Measurements from ENCODE around the gene CABP4. TPM values are rescaled to one million over a fixed set of nuclear protein-coding genes. Genes with fewer than 3 reads are reported as not detected.
A peak's percentile ranks its signal among the peaks of the same experiment; 100 is the strongest.

CABP4 gene
- total RNA-seq (2021; ENCODE audit: unreplicated experiment) (not detected), Bru-seq, nascent RNA (percentile 13 among the genes with signal in this experiment), BruChase-seq, experiment 1, labeled RNA remaining after a 6-hour chase (percentile 24 among the genes with signal in this experiment), BruChase-seq, experiment 2, labeled RNA remaining after a 2-hour chase (percentile 12 among the genes with signal in this experiment)
- polyA plus RNA-seq (2012): 0.08 TPM in 1 of 2 replicates, not detected in the other
- long read RNA-seq: 0 reads

- no peaks in the 10 kb centered on the region for H3K79me2 ChIP-seq (ENCODE audit: insufficient read depth, low read length)
- no peaks in the 10 kb centered on the region for H3K4me1 ChIP-seq (ENCODE audit: control insufficient read depth in 1 of 2, insufficient read depth in 2 of 2, low read length in 2 of 2)
- H3K27me3 ChIP-seq (ENCODE audit: insufficient read depth, low read length): no peaks in the 10 kb centered on the region
- H3K4me3 ChIP-seq (replicated peaks in 1 of 2; ENCODE audit: low read depth in 1 of 2, low read length in 2 of 2): no peak within 1 kb of the TSS
- CTCF ChIA-PET: no interaction called here
- no peaks in the 10 kb centered on the region for H3K9me3 ChIP-seq (ENCODE audit: control insufficient read depth in 1 of 2, insufficient read depth in 1 of 2, low read depth in 1 of 2, low read length in 2 of 2)
- RAD21 ChIA-PET (ENCODE audit: low non-redundant PET in 1 of 2, low total read pairs in 2 of 2, uncharacterized antibody in 2 of 2, unreplicated experiment in 2 of 2): no interaction called here
- intact Hi-C loops (cut with micrococcal nuclease): no loop called here
- DNase-seq (ENCODE audit: low read depth, low spot score) (no peak), ATAC-seq (no peak)
- H2AFZ ChIP-seq (ENCODE audit: low read depth, low read length, poor library complexity, severe bottlenecking): no peak within 1 kb of the TSS
- POLR2A ChIA-PET: no interaction called here
- H3K4me2 ChIP-seq (ENCODE audit: low read length): no peak within 1 kb of the TSS
- no peaks in the 10 kb centered on the region for H4K20me1 ChIP-seq (ENCODE audit: insufficient read depth)
- no peak within 1 kb of the TSS for H3K9ac ChIP-seq (ENCODE audit: low read length)
- H3K9me2 ChIP-seq (ENCODE audit: insufficient read depth): no peaks in the 10 kb centered on the region
- H3K36me3 ChIP-seq (ENCODE audit: control insufficient read depth in 1 of 2, insufficient read depth in 2 of 2, low read length in 2 of 2): no peaks in the 10 kb centered on the region
- H3K27ac ChIP-seq (ENCODE audit: low read depth, low read length): no peak within 1 kb of the TSS
- no TSS peak for BruUV-seq (replicated peaks)
- TF ChIP-seq ELF1 (IDR thresholded peaks at IDR 0.05; ENCODE audit: borderline replicate concordance, low read depth) (no peak), EZH2phosphoT487 (IDR thresholded peaks at IDR 0.05; ENCODE audit: borderline replicate concordance) (no peak), SP1 (IDR thresholded peaks at IDR 0.05; ENCODE audit: low read depth) (no peak)
Observed at GRCh38 chr11:67455054-67455453, at the start of gene CABP4. TSS of gene CABP4 (plus strand) at chr11:67455354. CDS start at chr11:67455424, 70 bp downstream.

DNA sequence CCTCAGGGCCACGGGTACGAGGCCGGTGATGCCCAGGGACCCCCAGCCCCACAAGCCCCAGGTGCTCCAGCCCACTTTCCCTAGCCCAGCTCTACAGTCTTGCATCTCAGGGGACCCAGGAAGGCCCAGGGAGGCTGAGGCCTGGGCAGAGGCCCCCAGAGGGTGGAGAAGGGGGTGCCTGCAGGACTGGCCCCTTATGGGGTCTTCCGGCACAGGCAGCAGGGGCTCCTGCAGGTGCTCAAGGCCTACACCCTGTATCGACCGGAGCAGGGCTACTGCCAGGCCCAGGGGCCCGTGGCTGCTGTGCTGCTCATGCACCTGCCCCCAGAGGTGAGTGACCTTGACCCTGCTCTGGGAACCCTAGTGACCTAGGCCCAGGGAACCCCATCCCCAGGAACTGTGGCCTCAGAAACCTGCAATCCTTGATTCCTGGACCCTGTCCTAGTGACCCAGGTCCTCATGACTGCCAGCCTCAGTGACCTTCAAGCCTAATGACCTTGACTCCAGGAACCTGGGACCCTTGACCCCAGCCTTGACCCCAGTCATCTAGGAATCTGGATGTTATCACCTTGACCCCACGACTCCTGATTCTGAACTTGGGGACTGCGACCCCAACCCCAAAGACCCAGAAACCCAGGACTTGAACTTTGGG lies 49.3 kb upstream of the CABP4 start:
- Histone ChIP-seq H3K79me2 (ENCODE audit: insufficient read depth, low read length) (peaks cover 6% of the 10 kb centered on the region), H4K20me1 (ENCODE audit: insufficient read depth) (no peaks in the 10 kb centered on the region), H2AFZ (ENCODE audit: low read depth, low read length, poor library complexity, severe bottlenecking) (no peak overlapping the region), H3K9ac (ENCODE audit: low read length) (no peak overlapping the region), H3K36me3 (ENCODE audit: control insufficient read depth in 1 of 2, insufficient read depth in 2 of 2, low read length in 2 of 2) (no peaks in the 10 kb centered on the region), H3K27me3 (ENCODE audit: insufficient read depth, low read length) (no peaks in the 10 kb centered on the region), H3K27ac (ENCODE audit: low read depth, low read length) (no peak overlapping the region; the same call in 1 of the 2 replicates), H3K4me2 (ENCODE audit: low read length) (no peak overlapping the region), H3K9me2 (ENCODE audit: insufficient read depth) (no peaks in the 10 kb centered on the region), H3K4me3 (replicated peaks in 1 of 2; ENCODE audit: low read depth in 1 of 2, low read length in 2 of 2) (no peak overlapping the region), H3K4me1 (ENCODE audit: control insufficient read depth in 1 of 2, insufficient read depth in 2 of 2, low read length in 2 of 2) (peaks cover 4 to 10% of the 10 kb centered on the region in 2 experiments), H3K9me3 (ENCODE audit: control insufficient read depth in 1 of 2, insufficient read depth in 1 of 2, low read depth in 1 of 2, low read length in 2 of 2) (no peaks in the 10 kb centered on the region)
- POLR2A ChIA-PET: no interaction called here
- RAD21 ChIA-PET (ENCODE audit: low non-redundant PET in 1 of 2, low total read pairs in 2 of 2, uncharacterized antibody in 2 of 2, unreplicated experiment in 2 of 2): no interaction called here
- intact Hi-C loops (cut with micrococcal nuclease): no loop called here
- CTCF ChIA-PET: interaction anchor here (0.5 kb wide), 1 partner anchor 384 kb away, joined by 3 read pairs; no protein-coding TSS in a partner anchor
- TF ChIP-seq EZH2phosphoT487 (IDR thresholded peaks at IDR 0.05; ENCODE audit: borderline replicate concordance) (no peak), POLR2AphosphoS5 (IDR thresholded peaks at IDR 0.05; ENCODE audit: low read depth, low read length) (no peak), RAD21 (IDR thresholded peaks at IDR 0.05; ENCODE audit: low read depth) (no peak), EGR1 (IDR thresholded peaks at IDR 0.05; ENCODE audit: low read depth) (no peak), EZH2 (IDR thresholded peaks at IDR 0.05) (no peak), ELF1 (IDR thresholded peaks at IDR 0.05; ENCODE audit: borderline replicate concordance, low read depth) (no peak)
- ATAC-seq (no peak), DNase-seq (ENCODE audit: low read depth, low spot score) (no peak)
- no TSS peak for BruUV-seq (replicated peaks)

All from HCT116 (cell line).